Neural progenitor cell (in vitro differentiated cells): ENCODE results near the gene LRRC74A.

Experiments used
- EZH2phosphoT487 ChIP-seq: fragments of 200-600 bp; sonication (generic); IDR thresholded peaks from 2 replicates; pipeline ENCODE4 v1.6.1; 2017; ENCODE audit warnings: antibody characterized with exemption
- TF ChIP-seq, protein P1 (sequence below): fragments of 200-600 bp; sonication (generic); IDR thresholded peaks from 2 replicates; pipeline ENCODE4 v1.5.1; 2017; ENCODE audit warnings: antibody characterized with exemption, mild to moderate bottlenecking

- TF ChIP-seq, protein P1, sequence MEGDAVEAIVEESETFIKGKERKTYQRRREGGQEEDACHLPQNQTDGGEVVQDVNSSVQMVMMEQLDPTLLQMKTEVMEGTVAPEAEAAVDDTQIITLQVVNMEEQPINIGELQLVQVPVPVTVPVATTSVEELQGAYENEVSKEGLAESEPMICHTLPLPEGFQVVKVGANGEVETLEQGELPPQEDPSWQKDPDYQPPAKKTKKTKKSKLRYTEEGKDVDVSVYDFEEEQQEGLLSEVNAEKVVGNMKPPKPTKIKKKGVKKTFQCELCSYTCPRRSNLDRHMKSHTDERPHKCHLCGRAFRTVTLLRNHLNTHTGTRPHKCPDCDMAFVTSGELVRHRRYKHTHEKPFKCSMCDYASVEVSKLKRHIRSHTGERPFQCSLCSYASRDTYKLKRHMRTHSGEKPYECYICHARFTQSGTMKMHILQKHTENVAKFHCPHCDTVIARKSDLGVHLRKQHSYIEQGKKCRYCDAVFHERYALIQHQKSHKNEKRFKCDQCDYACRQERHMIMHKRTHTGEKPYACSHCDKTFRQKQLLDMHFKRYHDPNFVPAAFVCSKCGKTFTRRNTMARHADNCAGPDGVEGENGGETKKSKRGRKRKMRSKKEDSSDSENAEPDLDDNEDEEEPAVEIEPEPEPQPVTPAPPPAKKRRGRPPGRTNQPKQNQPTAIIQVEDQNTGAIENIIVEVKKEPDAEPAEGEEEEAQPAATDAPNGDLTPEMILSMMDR = no peak
- no peak for TF ChIP-seq EZH2phosphoT487
These were observed 83.1 kb downstream of the LRRC74A start for GRCh38 chr14:76909266-76909665.
